ENCODE results near the gene ZXDC.
A peak's percentile ranks its signal among the peaks of the same experiment; 100 is the strongest.

The ZXDC gene

DNA sequence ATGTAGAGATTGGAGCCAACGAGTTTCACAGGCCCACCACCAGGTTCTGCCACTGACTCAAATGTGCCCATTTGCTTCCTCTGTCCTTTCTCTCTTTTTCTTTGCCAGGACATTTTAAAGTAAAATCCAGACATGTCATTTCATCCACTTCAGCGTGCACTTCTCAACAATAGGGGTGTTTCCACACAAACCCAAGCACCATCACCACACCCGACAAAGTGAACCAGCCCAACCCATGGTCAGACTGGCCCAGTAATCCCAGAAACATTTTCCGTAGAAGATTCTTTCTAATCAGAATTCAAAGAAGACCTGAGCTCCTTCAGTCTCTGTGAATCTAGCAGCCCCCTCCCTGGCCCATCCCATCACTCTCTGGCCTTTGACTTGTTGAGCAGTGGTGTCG is 67.6 kb downstream of the ZXDC start:
- DNase-seq = no peak

DNA sequence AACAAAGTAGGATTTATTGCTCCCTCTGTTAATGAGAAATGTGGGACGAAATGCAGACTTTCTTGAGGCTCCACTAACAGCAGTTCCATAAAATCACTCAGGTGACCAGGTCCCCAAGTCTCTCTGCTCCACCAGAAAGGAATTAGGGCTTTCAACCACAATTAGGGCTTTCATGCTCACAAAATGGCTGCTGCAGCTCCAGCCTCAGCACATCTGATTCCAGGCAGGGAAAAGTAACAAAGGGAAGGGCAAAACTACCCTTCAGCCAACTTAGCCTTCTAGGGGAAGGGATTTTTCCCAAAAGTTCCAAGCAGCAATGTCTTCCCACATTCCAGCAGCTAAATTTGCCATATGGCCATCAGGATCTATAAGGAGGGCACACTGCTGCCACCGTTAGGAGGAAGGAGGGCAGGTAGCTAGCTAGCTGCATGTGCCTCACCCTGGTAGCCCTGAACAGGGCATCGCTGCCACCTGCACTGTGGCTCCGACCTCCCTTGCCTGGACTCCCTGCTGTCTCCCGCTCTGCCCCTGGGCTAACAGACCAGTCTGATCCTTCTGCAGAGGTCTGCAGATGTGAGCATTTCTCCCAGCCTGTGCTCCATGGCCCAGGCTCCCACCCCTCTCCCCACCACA is 68.2 kb downstream of the ZXDC start:
- no peak for DNase-seq

GRCh38 chr3:126406389-126407296 is 69.0 kb downstream of the ZXDC start:
- DNase-seq = no peak

- no peak for DNase-seq
Measured at GRCh38 chr3:126402666-126403302, 72.9 kb downstream of the ZXDC start.

DNA sequence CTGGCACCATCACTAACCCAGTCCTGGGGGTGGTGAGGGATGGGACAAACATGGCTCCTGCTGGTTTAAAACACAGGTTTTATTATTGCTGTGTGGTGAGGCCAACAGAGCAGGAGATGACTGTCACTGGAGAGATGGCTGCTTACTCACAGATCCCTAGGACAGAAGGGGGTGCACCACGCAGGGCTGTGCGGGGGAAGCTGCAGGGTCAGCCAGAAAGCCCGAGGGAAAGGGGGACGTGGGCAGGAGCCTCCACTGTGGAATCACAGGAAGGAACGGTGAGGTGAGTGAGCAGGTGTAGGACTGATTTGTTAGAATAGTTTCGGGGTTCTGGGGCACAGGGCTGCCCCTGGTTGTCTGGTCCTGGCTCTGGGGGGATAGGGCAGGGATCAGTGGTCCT is 73.5 kb downstream of the ZXDC start:
- no peak for DNase-seq

DNA sequence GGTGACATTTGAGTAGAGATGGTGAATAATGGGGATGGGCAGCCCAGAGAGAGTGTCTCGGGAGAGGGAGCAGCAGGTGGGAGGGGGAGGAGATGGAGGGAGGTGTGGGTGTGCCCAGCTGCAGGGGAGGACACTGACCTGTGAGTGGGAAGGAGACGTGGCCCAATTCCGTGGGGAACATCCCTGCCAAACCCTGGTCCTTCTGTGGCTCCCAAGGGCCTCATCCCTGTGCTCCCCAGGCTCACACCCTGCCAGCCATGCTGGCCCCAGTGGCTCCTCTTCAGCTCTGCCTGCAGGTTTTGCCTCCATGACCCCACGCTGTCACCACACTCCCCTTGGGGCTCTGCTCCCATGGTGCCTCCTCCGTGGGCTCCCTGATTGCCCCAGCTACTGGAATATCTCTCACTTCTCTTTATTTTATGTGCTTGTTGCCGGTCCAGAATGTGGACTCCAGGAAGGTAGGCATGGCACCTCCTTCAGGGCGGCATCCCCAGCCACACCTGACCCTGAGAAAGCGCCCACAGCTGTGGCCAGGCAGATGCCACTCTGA is 74.0 kb downstream of the ZXDC start:
- no peak for DNase-seq

DNA sequence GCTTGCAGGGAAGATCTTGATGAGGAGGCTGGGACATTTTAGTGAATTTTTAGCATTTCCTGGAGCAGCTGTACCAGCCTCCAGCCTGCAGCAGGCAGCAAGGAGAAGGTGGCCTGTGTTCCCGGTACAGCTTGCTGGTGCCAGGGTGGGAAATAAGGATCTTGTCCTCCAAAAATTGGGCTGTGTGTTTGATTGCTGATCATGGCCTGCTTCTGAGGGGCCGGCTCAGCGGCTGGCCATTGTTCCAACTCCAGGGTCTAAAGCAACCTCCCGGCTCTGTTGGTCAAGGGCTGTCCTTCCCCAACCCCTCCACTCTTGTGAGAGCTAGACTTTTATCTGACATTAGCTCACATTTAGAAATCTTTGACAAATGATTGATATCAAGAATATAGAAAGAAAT is 75.9 kb downstream of the ZXDC start:
- no peak for DNase-seq

DNA sequence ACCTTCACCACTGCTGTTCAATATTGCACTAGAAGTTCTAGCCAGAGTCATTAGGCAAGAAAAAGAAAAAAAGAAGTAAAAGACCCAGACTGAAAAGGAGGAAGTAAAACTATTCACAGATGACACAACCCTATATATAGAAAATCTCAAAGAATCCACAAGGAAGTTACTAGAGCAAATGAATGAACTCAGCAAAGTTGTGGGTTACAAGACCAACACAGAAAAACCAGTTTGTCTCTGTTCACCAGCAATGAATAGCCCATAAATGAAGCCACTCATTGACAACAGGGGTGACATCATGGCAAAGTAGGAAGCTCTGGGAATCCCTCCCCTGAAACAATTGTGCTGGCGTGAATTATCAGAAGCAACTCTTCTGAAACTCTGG is 76.3 kb downstream of the ZXDC start:
- DNase-seq = peak; percentile 79

DNA sequence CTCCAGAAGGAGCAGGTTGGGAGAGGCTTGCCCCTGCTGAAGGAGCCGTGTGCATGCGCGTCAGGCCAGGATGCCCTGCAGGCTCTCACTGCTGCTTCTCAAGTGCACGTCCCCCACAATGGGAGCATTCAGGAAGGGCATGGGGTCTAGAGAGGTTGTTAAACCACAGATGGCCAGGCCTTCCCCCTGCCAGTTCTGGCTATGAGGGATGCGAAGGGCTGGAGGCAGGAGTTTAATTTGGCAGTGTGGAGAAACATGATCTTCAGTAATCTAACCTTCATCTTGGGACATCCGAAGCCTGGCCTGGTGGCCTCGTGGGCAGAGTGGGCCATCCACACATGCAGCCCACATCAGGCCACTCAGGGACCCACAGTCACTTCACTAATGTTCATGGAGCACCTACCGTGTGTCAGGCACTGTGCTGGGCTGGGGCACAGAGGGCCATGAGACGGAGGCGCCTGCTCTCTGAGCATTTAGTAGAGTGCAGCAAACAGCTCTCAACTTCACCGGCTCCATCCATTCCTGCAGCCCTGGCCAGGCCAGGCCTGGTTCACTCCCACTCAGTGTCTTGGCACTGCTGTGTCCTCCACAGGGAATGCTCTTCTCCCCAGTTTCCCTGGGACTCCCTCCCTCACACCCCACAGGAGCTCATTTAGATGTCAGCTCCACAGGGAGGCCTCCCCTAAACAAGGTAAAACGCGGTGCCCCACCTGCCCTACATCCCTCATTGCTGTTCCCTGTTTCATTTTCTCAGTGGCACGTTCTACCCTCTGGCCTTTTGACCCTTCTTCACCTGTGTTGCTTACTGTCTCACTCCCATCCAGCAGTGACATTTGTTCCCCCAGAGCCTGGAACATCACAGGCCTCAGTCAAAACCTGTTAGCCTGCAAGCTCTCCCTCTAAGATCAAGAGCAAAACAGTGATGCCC is 77.0 kb downstream of the ZXDC start:
- no peak for DNase-seq

DNA sequence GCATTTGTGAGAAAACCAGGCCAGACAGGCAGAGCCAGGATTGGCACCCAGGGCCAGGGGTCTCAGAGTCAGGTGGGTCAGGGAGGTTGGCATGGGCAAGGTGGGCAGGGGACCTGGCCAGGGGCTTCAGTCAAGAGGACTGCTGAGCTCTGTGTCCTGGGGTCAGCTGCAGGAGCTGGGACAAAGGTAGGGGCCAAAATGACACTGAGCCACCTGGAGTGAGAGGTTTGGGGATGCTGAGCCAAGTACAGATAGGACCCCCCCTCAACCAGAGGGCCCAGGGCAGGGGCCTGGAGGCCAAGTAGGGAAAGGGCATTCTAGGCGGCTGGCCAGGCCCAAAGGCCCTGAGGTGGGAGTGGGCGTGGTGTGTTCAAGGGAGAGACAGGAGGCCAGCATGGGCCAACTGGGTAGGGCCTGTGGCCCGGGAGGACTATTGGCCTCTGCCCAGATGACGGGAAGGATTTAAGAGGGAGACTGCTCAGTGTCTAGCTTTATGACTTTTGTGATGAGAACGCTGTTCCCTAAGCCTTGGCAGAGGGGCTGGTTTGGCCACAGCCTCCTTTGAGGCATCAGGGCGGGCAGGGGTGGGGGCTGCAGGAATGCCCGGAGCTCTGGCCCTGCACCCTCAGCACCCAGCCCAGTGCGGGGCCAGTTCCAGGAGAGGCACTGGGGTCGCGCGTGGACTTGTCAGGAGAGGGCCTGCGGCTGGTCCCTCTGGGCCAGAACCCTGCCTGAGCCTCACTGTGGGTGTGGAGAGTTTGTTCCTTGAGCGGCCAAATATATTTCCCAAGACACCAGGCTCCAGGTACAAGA is 77.9 kb downstream of the ZXDC start:
- DNase-seq = no peak

GRCh38 chr3:126396536-126396935 is 79.2 kb downstream of the ZXDC start:
- no peak for DNase-seq

DNA sequence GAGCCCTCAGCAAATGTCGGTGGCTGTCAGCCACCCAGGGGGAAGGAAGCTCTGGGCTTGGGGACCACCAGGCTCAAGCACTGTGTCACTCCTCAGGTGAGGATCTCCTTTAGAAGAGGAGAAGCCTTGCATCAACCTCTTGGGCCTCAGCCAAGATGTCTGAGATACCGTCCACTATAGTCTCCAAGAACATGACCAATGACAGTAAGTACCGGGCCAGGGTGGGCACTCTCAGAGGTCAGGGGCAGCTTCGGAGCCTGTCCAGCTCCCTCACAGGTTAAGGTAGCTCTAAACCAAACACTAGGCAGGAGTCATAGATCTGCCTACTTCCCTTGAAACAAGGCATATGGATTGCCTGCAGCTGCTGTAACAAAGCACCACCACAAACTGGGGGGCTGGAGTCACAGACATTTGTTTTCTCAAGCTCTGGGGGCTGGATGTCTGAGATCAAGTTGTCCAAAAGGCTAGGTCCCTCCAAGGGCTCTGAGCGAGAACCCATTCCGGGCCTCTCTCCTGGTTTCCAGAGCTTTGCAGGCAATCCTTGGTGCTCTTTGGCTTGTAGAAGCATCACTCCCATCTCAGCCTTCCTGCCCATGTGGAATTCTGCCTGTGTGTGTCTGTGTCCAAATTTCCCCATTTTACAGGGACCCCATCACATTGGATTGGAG is 79.7 kb downstream of the ZXDC start:
- no peak for DNase-seq

DNA sequence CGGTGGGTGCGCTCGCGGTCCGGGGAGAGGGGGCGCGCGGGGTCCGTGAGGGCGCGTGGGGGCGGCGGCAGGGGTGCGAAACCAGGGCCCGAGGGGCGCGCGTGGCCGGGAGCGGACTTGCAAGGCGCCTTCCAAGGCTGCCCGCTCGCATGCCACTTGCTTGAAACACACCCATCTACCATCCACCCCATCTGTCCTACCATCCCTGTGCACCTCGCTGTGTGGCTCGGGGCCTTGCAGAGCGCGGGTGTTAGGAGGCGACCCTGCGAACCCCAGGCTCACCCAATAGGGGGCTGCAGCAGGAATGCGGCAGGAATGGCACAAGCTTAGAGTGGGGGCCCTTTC is 80.7 kb downstream of the ZXDC start:
- DNase-seq = no peak

DNA sequence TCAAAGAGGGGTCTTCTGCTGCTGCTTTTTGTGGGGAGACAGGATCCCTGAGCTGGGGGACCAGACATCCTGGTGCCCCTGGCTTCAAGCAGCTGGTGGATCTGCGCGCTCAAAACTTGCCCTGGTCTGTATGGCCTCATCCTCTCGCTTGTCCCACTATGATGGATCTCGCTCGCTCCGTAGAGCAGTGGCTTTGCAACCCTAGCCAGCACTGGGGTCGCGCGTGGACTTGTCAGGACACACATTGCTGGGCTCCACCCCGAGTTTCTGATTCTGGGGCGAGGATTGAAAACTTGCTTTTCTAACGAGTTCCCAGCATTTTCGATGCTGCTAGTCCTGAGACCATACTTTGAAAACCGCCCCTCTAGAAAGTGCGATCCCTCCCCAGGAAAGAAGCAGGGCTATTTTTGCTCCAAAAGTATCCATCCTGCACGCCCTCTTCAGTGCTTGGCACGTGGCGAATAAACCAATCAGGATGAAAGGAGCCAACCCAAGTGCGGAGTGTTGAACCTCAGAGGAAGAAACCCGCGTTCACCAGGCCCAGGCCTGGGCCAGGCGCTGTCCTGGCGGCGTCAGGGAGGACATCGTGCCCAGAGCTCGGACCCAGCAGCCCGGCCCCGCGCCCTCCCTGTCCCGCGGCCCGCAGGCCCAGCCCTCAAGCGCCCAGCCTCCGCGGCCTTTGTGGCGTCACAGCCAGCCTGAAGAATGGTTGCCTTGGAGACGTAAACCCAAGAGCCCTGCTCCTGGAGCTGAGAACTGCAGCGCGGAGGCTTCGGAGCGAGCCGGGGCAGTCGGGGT is 81.3 kb downstream of the ZXDC start, which contains the start of gene CFAP100:
TSS of gene CFAP100 (plus strand) at position 731 of the 798 bp plus-strand sequence. CDS start 1,092 bp downstream, outside the sequence.
- DNase-seq = no peak

DNA sequence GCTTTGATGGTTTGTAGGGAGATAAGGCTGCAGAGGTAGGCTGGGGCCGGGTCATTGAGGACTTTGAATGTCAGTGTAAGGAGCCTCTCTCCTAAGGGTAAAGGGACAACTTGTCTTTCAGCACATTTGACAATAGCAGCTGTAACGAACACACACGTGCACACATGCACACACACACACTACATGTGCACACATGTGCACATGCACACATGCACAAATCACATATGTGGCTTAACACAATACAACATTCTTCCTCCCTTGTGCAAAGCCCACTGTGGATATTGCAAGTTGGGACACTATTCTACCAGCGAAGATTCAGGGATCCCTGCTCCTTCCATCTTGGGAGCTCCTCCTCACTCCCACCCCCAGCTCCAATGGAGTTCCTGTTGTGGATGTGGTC is 82.1 kb downstream of the ZXDC start:
- peak; percentile 45 for DNase-seq

DNA sequence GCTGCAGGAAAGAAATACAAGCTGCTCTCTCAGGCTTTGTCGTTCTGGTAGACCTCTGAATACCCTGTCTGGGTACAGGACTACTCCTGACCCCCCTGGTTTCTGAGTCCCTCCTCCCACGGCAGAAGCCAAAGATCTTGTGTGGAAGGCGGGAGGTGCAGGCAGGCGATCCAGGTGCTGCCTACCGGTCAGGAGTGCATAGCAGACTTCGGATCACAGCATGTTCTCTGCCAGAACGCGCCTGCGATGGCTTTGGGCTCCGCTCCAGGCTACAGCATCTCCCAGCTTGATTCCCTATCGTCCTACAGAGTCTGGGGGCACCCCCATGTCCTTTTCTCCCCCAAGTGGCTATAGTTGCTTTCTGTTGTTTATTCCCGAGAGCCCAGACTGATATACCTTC is 83.4 kb downstream of the ZXDC start:
- no peak for DNase-seq

DNA sequence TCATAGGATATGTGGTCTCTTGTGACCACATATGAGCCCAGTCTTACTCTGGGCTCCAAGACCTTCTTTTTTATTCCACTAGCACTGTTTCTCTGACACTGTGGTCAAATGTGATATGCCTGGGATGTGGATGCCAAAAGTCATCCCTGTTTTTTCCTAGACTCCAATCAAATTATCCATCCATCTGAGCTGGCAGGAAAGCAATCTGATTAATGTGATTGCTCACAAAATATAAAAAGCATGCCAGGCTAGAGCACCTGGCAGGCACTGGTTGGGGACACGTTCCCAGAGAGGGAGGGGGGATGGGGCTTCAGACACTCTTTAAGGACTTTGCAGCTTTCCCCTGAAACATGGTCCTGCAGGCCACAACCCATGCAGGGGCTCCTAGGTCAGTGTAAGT is 84.1 kb downstream of the ZXDC start:
- DNase-seq = no peak

- DNase-seq = peak; percentile 73
Measured at GRCh38 chr3:126390751-126391150, 84.9 kb downstream of the ZXDC start.

- no peak for DNase-seq
Measured at GRCh38 chr3:126390201-126390600, 85.5 kb downstream of the ZXDC start.

- DNase-seq = no peak
Measured at GRCh38 chr3:126389794-126390146, 85.9 kb downstream of the ZXDC start.
